K562 (cell line): ENCODE data around the gene CHMP2A. TPM values are rescaled to one million over a fixed set of nuclear protein-coding genes. Genes with fewer than 3 reads are reported as not detected.
A peak's percentile ranks its signal among the peaks of the same experiment; 100 is the strongest.

ENCODE experiments used
- BMI1 ChIP-seq: fragments of 150-350 bp; IDR thresholded peaks from 2 replicates; pipeline ENCODE4 v1.6.1; 2014; ENCODE audit warnings: low read length
- CGGBP1 ChIP-seq: fragments of 250-450 bp; sonication (Bioruptor Pico); IDR thresholded peaks from 2 replicates; pipeline ENCODE4 v1.9.0; 2021; ENCODE audit warnings: mild to moderate bottlenecking
- EHMT2 ChIP-seq: fragments of 450-650 bp; IDR thresholded peaks from 2 replicates; pipeline ENCODE4 v1.6.1; 2018; ENCODE audit warnings: antibody characterized with exemption
- ELF1 ChIP-seq: fragments of 200-800 bp; sonication (Bioruptor generic); IDR thresholded peaks from 2 replicates; pipeline ENCODE4 v1.6.1; 2016; ENCODE audit warnings: missing genetic modification characterization, missing compliant biosample characterization
- EWSR1 ChIP-seq: fragments of 450-650 bp; IDR thresholded peaks from 2 replicates; pipeline ENCODE4 v1.6.1; 2018; ENCODE audit warnings: borderline replicate concordance, mild to moderate bottlenecking, low read depth, moderate library complexity; ENCODE audit not compliant: partially characterized antibody
- FOXK1 ChIP-seq: sonication (generic); formaldehyde crosslinking; IDR thresholded peaks from 2 replicates; pipeline ENCODE4 v1.8.0; 2022; ENCODE audit warnings: missing genetic modification reagents, mild to moderate bottlenecking, borderline replicate concordance
- FOXP4 ChIP-seq: sonication (generic); formaldehyde crosslinking; IDR thresholded peaks from 2 replicates; pipeline ENCODE4 v1.8.0; 2022; ENCODE audit warnings: mild to moderate bottlenecking, missing genetic modification reagents, borderline replicate concordance
- GABPB1 ChIP-seq: sonication (generic); formaldehyde crosslinking; IDR thresholded peaks from 2 replicates; pipeline ENCODE4 v1.8.0; 2022; ENCODE audit warnings: mild to moderate bottlenecking, missing genetic modification reagents
- HDAC3 ChIP-seq: fragments of 450-650 bp; IDR thresholded peaks from 2 replicates; pipeline ENCODE4 v1.6.1; 2018; ENCODE audit warnings: borderline replicate concordance, mild to moderate bottlenecking, moderate library complexity; ENCODE audit not compliant: partially characterized antibody
- KLF13 ChIP-seq: fragments of 450-650 bp; IDR thresholded peaks from 2 replicates; pipeline ENCODE4 v1.6.1; 2016; ENCODE audit warnings: missing genetic modification characterization, low read depth, mild to moderate bottlenecking, missing compliant biosample characterization, moderate library complexity, borderline replicate concordance
- NR2C2 ChIP-seq, 2 experiments: fragments of 200-800 bp in 1 of 2; sonication (Bioruptor generic) in 1 of 2; sonication (generic) in 1 of 2; formaldehyde crosslinking in 1 of 2; IDR thresholded peaks; 2 replicates each; pipeline versions ENCODE4 v1.6.1 to v1.8.0; 2016 to 2022; ENCODE audit warnings: mild to moderate bottlenecking in 1 of 2, missing compliant biosample characterization in 1 of 2, missing genetic modification characterization in 1 of 2, missing genetic modification reagents in 1 of 2
- PTRF ChIP-seq: fragments of 450-650 bp; IDR thresholded peaks from 2 replicates; pipeline ENCODE4 v1.6.1; 2016; ENCODE audit warnings: mild to moderate bottlenecking, missing genetic modification characterization, missing compliant biosample characterization
- RBM17 ChIP-seq: fragments of 200-400 bp; formaldehyde crosslinking; IDR thresholded peaks from 2 replicates; pipeline ENCODE4 v1.6.1; 2017; ENCODE audit warnings: low read depth, mild to moderate bottlenecking, low read length, borderline replicate concordance
- RFX5 ChIP-seq: IDR thresholded peaks from 2 replicates; pipeline ENCODE4 v1.6.1; 2011; ENCODE audit warnings: low read depth, mild to moderate bottlenecking, improper control_type of control experiment, low read length
- RNF2 ChIP-seq: sonication (generic); IDR thresholded peaks from 2 replicates; pipeline ENCODE4 v1.6.1; 2016
- SIN3B ChIP-seq: fragments of 450-650 bp; IDR thresholded peaks from 2 replicates; pipeline ENCODE4 v1.6.1; 2017; ENCODE audit warnings: low read depth, mild to moderate bottlenecking, moderate library complexity
- ZBTB8A ChIP-seq: fragments of 450-650 bp; IDR thresholded peaks from 2 replicates; pipeline ENCODE4 v1.6.1; 2018; ENCODE audit warnings: mild to moderate bottlenecking, moderate library complexity; ENCODE audit not compliant: partially characterized antibody
- ZFP1 ChIP-seq: fragments of 450-650 bp; formaldehyde crosslinking; IDR thresholded peaks from 2 replicates; pipeline ENCODE4 v1.4.0; 2020; ENCODE audit warnings: mild to moderate bottlenecking, mixed read lengths
- ZNF263 ChIP-seq: sonication (generic); formaldehyde crosslinking; IDR thresholded peaks from 2 replicates; pipeline ENCODE4 v1.8.0; 2022; ENCODE audit warnings: mild to moderate bottlenecking, missing genetic modification reagents, borderline replicate concordance
- ZNF444 ChIP-seq: fragments of 250-450 bp; sonication (Bioruptor Pico); IDR thresholded peaks from 2 replicates; pipeline ENCODE4 v1.4.0; 2020; ENCODE audit warnings: mild to moderate bottlenecking, moderate library complexity
- ZNF512 ChIP-seq: IDR thresholded peaks from 2 replicates; pipeline ENCODE4 v1.6.1; 2016; ENCODE audit warnings: missing genetic modification characterization, missing compliant biosample characterization
- ZNF589 ChIP-seq: fragments of 200-800 bp; sonication (Bioruptor generic); IDR thresholded peaks from 2 replicates; pipeline ENCODE4 v1.6.1; 2016; ENCODE audit warnings: low read depth, missing genetic modification characterization, missing compliant biosample characterization
- polyA plus RNA-seq, 8 experiments: library from polyadenylated mRNA; depleted of rRNA in 4 of 8; stranded (reverse) in 5 of 8; unstranded in 3 of 8; fragments of >200 nt; fragmentation: Nextera tagmentation in 2 of 8; fragmentation: Illumina TruSeq in 1 of 8; extraction: Ambion mirVana in 2 of 8; extraction: Trizol in 1 of 8; gene quantifications; 2 replicates each; pipeline versions ENCODE4 v1.2.1 to v1.2.3, GENCODE V29; 2011 to 2014; ENCODE audit warnings: inconsistent platforms in 1 of 8, missing spikeins in 1 of 8
- total RNA-seq, 7 experiments: library from RNA; depleted of rRNA in 6 of 7; stranded (reverse); fragments of >200 nt in 6 of 7; fragmentation: Illumina TruSeq in 2 of 7; extraction: Trizol in 2 of 7; gene quantifications; 2 replicates each; pipeline versions ENCODE4 v1.2.1 to v1.2.3, GENCODE V29; 2011 to 2021; ENCODE audit warnings: low replicate concordance in 1 of 7
- TF ChIP-seq, protein P1 (sequence below): sonication (generic); formaldehyde crosslinking; IDR thresholded peaks from 2 replicates; pipeline ENCODE4 v1.9.0; 2022; ENCODE audit warnings: mild to moderate bottlenecking, missing genetic modification reagents

Gene CHMP2A
- total and polyA plus RNA-seq, 9 of the 15 experiments (the other 6 are each of a cell fraction or from before 2014, with no cell fraction given), result 57.6 to 159 (median 87.2) TPM

- no peak for TF ChIP-seq HDAC3
- TF ChIP-seq ELF1, result no peak
- TF ChIP-seq ZNF444 (CRISPR knock-in tag), result no peak
- peak; percentile 66 for TF ChIP-seq EHMT2
- peak; percentile 10; the same call in 1 of the 2 replicates for TF ChIP-seq KLF13 (tag)
- TF ChIP-seq ZFP1 (CRISPR knock-in tag), result no peak
- TF ChIP-seq RBM17, result no peak
- no peak for TF ChIP-seq EWSR1
- TF ChIP-seq ZNF589 (CRISPR knock-in tag), result no peak
- no peak for TF ChIP-seq CGGBP1 (CRISPR knock-in tag)
- TF ChIP-seq ZNF263 (CRISPR knock-in tag), result peak; percentile 60; the same call in 1 of the 2 replicates
- TF ChIP-seq RNF2, result peak; percentile 72
- TF ChIP-seq FOXK1 (CRISPR knock-in tag), result peak; percentile 89; the same call in 1 of the 2 replicates
- TF ChIP-seq BMI1, result no peak
- no peak for TF ChIP-seq PTRF (tag)
- TF ChIP-seq GABPB1, result peak; percentile 88
- peak; percentile 82 for TF ChIP-seq NR2C2 (CRISPR knock-in tag; IDR thresholded peaks at IDR 0.05)
- peak; percentile 60; the same call in 1 of the 2 replicates for TF ChIP-seq NR2C2 (tag; IDR thresholded peaks at IDR 0.05)
- no peak for TF ChIP-seq ZNF512 (tag)
- TF ChIP-seq, protein P1, sequence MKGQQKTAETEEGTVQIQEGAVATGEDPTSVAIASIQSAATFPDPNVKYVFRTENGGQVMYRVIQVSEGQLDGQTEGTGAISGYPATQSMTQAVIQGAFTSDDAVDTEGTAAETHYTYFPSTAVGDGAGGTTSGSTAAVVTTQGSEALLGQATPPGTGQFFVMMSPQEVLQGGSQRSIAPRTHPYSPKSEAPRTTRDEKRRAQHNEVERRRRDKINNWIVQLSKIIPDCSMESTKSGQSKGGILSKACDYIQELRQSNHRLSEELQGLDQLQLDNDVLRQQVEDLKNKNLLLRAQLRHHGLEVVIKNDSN (CRISPR knock-in tag), result no peak
- no peak for TF ChIP-seq RFX5
- 0 out of 2 replicates have a peak, but pooled peaks have one; percentile 40 for TF ChIP-seq SIN3B
- no peak for TF ChIP-seq ZBTB8A
- TF ChIP-seq FOXP4, result no peak
These were observed 26.6 kb upstream of the CHMP2A start (continued) for GRCh38 chr19:58581227-58582141.
